Measurements from ENCODE around the gene TTLL8. TPM values are rescaled to one million over a fixed set of nuclear protein-coding genes. Genes with fewer than 3 reads are reported as not detected.

The TTLL8 gene
- total RNA-seq, 2 donors from 2014 or later, result 0.20 TPM; not detected in 1

DNA sequence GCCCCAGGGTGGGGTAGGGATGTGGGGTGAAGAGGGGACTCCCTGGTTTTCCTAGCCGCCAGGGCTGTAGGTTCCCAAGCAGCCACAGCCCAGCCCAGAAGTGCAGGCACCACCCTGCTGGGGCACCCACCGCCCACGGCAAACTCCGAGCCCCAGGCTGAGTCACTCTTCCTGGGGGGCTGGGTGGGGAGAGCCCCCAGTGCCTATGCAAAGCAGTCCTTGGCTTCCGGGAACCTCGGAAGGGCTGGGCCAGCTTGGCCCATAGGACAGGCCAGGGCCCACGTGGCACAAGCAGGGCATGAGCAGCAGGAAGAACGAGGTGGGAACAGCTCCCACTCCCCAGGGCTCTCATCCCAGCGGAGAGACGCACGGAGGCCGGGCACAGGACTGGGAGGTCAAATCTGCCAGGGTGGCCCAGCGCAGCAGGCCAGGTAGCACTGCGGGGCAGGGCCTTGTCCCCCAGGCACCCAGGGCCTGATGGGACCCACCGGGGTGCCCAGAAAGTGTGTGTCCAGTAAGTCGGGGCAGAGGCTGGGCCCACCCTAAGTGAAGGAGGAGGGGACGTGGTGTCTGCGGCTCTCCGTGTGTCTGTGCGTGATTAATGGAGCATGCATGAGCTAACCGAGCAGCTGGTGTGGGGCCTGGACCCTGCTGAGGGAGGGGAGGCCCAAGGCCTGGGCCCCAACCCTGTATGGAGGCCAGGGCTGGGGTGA, 41.0 kb downstream of the TTLL8 start:
- Mint-ChIP-seq H3K4me3 (no peak overlapping the region), H3K27me3 (ENCODE audit: insufficient read depth) (peaks cover 30% of the 10 kb centered on the region), H3K27ac (no peak overlapping the region), H3K36me3 (ENCODE audit: low read depth) (no peaks in the 10 kb centered on the region), H3K4me1 (no peaks in the 10 kb centered on the region), H3K9me3 (no peaks in the 10 kb centered on the region)
- Histone ChIP-seq H3K9ac (ENCODE audit: extremely low read depth, low read length, poor library complexity, severe bottlenecking) (no peak overlapping the region), H3K9me3 (ENCODE audit: control insufficient read depth, low read length) (no peaks in the 10 kb centered on the region), H3K36me3 (ENCODE audit: control insufficient read depth, insufficient read depth, low read length) (no peaks in the 10 kb centered on the region), H3K27ac (ENCODE audit: low read depth, low read length) (no peak overlapping the region), H3K27me3 (ENCODE audit: control insufficient read depth, insufficient read depth, low read length, poor library complexity, severe bottlenecking) (peaks cover 54% of the 10 kb centered on the region), H3K4me3 (ENCODE audit: low read length) (no peak overlapping the region), H3K4me1 (ENCODE audit: control insufficient read depth, insufficient read depth, low read length) (no peaks in the 10 kb centered on the region)
- TF ChIP-seq, protein P1, sequence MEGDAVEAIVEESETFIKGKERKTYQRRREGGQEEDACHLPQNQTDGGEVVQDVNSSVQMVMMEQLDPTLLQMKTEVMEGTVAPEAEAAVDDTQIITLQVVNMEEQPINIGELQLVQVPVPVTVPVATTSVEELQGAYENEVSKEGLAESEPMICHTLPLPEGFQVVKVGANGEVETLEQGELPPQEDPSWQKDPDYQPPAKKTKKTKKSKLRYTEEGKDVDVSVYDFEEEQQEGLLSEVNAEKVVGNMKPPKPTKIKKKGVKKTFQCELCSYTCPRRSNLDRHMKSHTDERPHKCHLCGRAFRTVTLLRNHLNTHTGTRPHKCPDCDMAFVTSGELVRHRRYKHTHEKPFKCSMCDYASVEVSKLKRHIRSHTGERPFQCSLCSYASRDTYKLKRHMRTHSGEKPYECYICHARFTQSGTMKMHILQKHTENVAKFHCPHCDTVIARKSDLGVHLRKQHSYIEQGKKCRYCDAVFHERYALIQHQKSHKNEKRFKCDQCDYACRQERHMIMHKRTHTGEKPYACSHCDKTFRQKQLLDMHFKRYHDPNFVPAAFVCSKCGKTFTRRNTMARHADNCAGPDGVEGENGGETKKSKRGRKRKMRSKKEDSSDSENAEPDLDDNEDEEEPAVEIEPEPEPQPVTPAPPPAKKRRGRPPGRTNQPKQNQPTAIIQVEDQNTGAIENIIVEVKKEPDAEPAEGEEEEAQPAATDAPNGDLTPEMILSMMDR (conservative IDR thresholded peaks at IDR 0.05), result no peak
- 89 to 93% methylated on average over 16 to 21 of the region's 21 CpGs for WGBS, 2 experiments (ENCODE audit: insufficient coverage in 1 of 2, insufficient read length in 1 of 2)
- peak; percentile 39 for DNase-seq

DNA sequence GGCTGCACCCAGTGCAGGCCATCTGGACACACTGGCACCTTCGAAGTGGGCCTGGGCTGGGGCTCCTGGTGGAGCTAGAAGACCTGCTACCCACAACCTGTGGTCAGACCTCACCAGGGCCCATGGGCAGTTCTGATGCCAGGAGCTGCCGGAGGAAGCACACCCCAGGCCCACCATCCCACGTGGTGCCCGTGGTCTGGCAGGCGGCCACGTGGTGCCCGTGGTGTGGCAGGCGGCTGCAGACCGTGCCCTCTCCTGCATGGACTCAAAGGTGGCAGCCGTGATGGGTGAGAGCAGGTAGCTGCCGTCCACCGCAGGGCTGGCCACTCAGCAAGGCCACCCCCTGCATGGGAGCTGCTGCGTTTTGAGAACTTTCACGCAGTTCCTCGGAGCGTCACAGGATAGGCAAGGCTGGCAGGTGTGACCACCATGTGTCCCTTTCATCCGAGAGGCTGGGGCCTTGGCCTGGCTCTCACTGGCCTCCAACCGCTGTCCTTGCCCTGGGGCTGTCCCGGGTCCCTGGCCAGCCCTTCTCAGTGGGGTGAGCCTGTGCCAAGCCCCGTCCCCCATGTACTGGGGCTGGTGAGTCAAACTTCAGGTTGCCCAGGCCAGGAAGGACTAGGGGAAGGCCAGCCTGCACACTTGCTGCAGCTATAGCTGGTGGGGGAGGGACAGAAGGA, 41.6 kb downstream of the TTLL8 start:
- H3K9me3 Mint-ChIP-seq, result no peaks in the 10 kb centered on the region
- Histone ChIP-seq H3K9me3 (ENCODE audit: control insufficient read depth, low read length) (no peaks in the 10 kb centered on the region), H3K4me3 (ENCODE audit: low read length) (no peak overlapping the region), H3K4me1 (ENCODE audit: control insufficient read depth, insufficient read depth, low read length) (no peaks in the 10 kb centered on the region), H3K9ac (ENCODE audit: extremely low read depth, low read length, poor library complexity, severe bottlenecking) (no peak overlapping the region), H3K27me3 (ENCODE audit: control insufficient read depth, insufficient read depth, low read length, poor library complexity, severe bottlenecking) (peaks cover 61% of the 10 kb centered on the region), H3K36me3 (ENCODE audit: control insufficient read depth, insufficient read depth, low read length) (no peaks in the 10 kb centered on the region), H3K27ac (ENCODE audit: low read depth, low read length) (no peak overlapping the region)
- no peak overlapping the region for H3K27ac Mint-ChIP-seq
- no peak for DNase-seq
- no peaks in the 10 kb centered on the region for H3K36me3 Mint-ChIP-seq (ENCODE audit: low read depth)
- WGBS, 2 experiments (ENCODE audit: insufficient coverage in 1 of 2, insufficient read length in 1 of 2), result 93 to 94% methylated on average over 17 to 20 of the region's 20 CpGs
- peaks cover 35% of the 10 kb centered on the region for H3K27me3 Mint-ChIP-seq (ENCODE audit: insufficient read depth)
- TF ChIP-seq, protein P1 (conservative IDR thresholded peaks at IDR 0.05), result no peak
- H3K4me1 Mint-ChIP-seq, result no peaks in the 10 kb centered on the region
- H3K4me3 Mint-ChIP-seq, result no peak overlapping the region

DNA sequence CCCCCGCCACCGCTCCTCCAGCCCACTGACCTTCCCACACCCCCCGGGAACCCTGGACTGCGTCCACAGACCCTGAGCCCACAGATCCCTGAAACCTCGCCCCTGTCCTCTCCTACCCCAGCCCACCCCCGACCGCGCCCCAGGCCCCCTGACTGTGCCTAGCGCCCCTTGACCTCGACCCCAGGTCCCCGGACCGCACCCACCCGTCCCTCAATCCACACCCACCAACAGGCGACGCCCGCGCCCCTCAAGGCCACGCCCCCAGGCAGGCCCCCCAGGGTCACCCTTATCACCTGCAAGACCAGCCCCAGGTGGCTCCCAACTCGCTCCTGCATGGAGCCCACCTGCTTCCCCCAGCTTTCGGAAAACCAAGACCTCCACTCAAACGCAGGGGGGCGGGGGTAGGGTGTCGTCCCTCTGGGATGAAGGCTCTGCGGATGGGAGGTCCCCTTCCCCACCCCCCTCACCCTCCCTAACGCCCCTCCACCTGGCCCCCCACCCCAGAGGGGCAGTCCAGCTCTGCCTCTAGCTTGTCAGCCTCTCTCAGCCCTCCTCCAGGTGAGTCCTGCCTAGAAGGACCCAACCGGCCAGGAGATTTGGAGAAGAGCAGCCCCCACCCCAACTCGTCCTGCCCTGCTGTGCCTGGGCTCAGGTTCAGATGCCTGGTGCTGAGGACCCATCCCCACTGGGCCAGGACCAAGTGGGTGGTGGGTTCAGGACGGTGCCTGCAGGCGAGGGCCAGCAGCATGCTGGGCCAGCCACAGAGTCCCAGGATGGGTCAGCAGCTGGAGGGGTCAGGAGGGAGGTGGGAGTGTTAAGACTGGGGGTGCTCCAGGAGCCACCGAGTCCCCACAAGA, 42.4 kb downstream of the TTLL8 start:
- peak; percentile 46 for DNase-seq
- H3K27me3 Mint-ChIP-seq (ENCODE audit: insufficient read depth), result peaks cover 37% of the 10 kb centered on the region
- WGBS, 2 experiments (ENCODE audit: insufficient coverage in 1 of 2, insufficient read length in 1 of 2), result 72 to 85% methylated on average over 4 to 23 of the region's 30 CpGs
- Histone ChIP-seq H3K9ac (ENCODE audit: extremely low read depth, low read length, poor library complexity, severe bottlenecking) (no peak overlapping the region), H3K27ac (ENCODE audit: low read depth, low read length) (no peak overlapping the region), H3K36me3 (ENCODE audit: control insufficient read depth, insufficient read depth, low read length) (no peaks in the 10 kb centered on the region), H3K27me3 (ENCODE audit: control insufficient read depth, insufficient read depth, low read length, poor library complexity, severe bottlenecking) (peaks cover 68% of the 10 kb centered on the region), H3K4me1 (ENCODE audit: control insufficient read depth, insufficient read depth, low read length) (no peaks in the 10 kb centered on the region), H3K4me3 (ENCODE audit: low read length) (no peak overlapping the region), H3K9me3 (ENCODE audit: control insufficient read depth, low read length) (no peaks in the 10 kb centered on the region)
- no peaks in the 10 kb centered on the region for H3K4me1 Mint-ChIP-seq
- no peaks in the 10 kb centered on the region for H3K9me3 Mint-ChIP-seq
- H3K4me3 Mint-ChIP-seq, result no peak overlapping the region
- TF ChIP-seq, protein P1 (conservative IDR thresholded peaks at IDR 0.05), result no peak
- no peaks in the 10 kb centered on the region for H3K36me3 Mint-ChIP-seq (ENCODE audit: low read depth)
- no peak overlapping the region for H3K27ac Mint-ChIP-seq

Data from endodermal cell (in vitro differentiated cells).